NCI-H1048 (cell line): ENCODE data around the gene SEMA3A.

Experiments
- DNase-seq: peaks from one replicate; lab custom pipeline; 2025; lab: John Stamatoyannopoulos, UW

SEMA3A gene

DNA sequence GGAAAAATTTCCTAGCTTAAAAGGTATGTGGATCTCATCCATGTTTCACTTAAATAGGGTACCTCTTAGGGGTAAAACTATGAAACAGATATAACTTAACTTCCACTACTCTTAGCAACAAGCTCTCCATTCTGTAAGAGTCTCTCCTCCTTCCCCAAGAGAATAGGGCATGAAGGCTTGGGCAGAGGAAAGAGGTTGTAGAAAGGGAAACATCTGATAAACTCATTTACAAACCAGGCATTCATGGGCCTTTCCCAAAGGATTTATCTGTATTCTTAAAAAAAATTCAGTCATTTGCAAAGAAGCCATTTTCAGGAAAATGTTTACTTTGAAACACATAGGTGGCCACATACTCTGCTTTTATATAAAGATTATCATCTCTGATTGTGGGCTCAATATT is 82.7 kb downstream of the SEMA3A start:
- no peak for DNase-seq

DNA sequence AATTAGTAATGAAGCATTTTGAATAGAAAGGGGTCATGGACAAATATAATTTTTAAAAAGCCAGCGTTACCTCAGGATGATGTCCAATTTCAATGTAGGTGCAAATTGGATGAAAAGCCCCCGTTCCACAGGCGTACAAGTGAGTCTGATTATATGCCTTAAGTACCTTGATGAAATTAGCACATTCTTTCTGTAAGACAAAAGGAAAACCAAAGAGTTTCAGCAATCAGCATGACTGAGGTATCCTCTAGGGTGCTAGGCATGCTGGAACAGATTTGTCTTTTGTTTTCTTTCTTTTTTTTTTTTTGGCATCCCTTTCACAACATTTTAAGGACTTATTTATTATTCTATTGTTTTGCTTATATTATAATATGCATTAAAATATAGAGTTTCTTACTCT is 84.2 kb downstream of the SEMA3A start:
- no peak for DNase-seq

DNA sequence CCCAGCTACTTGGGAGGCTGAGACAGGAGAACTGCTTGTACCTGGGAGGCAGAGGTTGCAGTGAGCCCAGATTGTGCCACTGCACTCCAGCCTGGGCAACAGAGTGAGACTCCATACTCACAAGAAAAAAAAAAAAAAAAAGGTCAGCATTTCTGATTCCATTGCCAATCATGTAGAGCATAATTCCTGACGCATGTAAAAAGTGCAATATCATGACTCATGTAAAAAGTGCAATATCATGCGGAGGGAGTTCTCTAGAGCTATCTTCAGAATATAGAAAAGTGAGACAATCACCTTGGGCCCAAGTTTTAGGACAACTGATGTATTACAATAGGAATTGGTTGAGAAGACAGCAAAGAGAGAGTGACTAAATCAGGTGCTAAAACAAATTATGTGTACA is 85.8 kb downstream of the SEMA3A start:
- DNase-seq, result no peak

DNA sequence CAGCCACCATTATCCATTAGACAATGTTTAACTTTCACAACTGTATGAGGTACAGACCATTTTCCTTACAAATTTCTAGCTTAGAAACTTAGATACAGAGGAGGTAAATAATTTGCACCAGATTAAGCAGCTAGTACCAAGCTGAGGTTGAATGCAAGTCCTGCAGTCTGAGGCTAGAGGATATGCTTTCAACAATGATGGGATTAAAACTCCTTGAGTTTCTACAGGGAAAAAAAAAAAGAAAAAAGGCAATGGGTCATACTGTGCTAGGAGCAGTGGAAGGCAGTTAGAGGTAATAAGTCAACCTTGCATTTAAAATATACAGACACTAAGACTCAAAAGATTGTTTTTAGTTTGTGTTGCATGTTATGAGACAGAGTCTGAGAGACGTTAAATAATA is 86.5 kb downstream of the SEMA3A start:
- no peak for DNase-seq

GRCh38 chr7:84107259-84107658 is 87.3 kb downstream of the SEMA3A start:
- DNase-seq, result no peak

GRCh38 chr7:84106291-84106690 is 88.3 kb downstream of the SEMA3A start:
- DNase-seq, result no peak

DNA sequence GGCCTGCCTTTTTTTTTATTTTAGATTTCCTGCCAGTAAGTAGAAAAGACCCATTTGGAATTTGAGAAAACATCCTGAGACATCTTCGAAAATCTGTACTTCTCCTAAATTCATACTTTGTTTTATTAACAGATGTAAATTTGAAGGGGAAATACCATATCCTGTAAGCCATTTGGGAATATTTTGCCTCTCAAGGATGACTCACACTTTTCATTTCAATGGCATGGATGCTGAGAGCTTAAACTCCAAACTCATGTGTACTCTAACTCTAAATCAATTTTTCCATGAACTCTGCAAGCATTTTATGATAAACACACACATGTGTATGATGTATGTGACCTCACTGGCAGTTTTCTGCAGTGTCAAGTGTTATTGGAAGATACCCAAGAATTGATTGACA is 89.0 kb downstream of the SEMA3A start:
- no peak for DNase-seq

- no peak for DNase-seq
Observed at GRCh38 chr7:84104826-84105225, 89.8 kb downstream of the SEMA3A start.

DNA sequence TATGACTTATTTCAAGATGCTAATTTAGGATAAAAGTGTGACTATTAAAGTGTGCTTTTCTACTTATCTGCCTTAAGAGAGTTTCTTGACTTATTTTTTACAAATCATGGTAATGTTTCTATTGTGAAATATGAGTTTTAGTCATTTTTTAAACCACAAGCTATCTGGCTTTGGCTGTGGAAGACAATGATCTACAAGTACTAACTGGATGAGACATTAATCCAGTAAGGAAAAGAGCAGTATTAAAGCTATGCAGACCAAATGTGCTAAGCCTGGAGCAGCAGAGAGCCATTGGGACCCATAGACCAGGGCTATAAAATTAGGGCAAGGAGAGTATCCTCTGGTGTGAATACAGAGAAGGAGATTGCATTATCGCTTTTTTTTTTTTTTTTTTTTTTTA is 92.4 kb downstream of the SEMA3A start:
- DNase-seq, result no peak

- DNase-seq, result no peak
Observed at GRCh38 chr7:84100866-84101265, 93.7 kb downstream of the SEMA3A start.

- DNase-seq, result no peak
Observed at GRCh38 chr7:84095971-84096370, 98.6 kb downstream of the SEMA3A start.

DNA sequence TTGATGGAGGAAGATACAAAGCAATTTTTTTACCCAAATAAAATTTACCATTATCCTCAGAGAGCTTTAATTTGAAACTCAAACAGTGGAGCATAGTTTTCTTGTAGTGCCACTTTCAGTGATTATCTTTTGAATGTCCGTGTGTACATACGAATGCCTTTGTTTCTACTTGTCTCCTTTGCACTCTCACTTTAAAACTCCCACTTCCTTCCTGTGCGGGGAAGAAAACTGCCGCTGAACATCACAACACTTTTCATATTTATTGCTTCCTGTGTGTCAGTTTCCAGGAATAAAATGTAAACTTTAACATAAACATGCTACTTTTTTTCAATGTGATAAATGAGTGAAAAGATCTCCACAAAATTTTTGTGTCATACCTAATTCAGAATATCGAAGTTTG is 102.4 kb downstream of the SEMA3A start:
- no peak for DNase-seq

DNA sequence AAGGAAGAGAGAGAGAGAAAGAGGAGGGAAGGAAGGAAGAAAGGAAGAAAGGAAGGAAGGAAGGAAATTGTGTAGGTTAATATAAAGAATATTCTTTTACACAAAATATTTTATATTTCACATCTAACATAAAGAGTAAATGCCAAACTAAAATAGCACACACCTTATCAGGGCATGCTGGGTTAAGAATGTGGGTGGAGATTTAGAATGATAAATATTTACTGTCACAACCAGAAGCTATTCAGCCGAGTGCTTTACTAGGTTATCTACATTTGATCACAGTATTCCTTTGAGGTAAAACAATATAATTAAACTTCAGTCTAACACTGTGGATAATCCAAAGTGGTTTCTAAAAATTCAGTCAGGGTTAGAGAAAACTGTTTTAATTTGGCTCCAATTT is 103.3 kb downstream of the SEMA3A start:
- no peak for DNase-seq

DNA sequence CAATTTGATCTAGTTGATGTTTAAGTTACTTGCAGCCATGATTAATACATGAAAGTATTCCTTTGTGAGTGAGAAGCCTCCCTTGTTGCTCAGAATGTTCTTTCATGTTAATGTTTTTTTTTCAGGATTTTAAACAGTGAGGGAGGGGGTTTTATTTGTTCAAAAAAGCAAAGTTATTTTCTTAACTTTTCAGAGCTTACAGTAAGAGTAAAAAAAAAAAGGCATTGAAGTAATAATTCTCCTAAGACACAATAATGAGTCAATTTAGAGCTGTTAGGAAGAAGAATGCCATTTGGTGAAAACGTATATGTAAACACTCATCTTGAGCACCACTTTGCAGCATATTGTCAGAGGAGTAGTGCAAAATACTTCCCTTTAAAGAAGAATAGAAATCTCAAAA is 105.8 kb downstream of the SEMA3A start:
- DNase-seq, result no peak

GRCh38 chr7:84085998-84086397 is 108.6 kb downstream of the SEMA3A start:
- DNase-seq, result no peak

GRCh38 chr7:84085147-84085546 is 109.4 kb downstream of the SEMA3A start:
- DNase-seq, result no peak

- DNase-seq, result no peak
Observed at GRCh38 chr7:84083846-84084245, 110.7 kb downstream of the SEMA3A start.

DNA sequence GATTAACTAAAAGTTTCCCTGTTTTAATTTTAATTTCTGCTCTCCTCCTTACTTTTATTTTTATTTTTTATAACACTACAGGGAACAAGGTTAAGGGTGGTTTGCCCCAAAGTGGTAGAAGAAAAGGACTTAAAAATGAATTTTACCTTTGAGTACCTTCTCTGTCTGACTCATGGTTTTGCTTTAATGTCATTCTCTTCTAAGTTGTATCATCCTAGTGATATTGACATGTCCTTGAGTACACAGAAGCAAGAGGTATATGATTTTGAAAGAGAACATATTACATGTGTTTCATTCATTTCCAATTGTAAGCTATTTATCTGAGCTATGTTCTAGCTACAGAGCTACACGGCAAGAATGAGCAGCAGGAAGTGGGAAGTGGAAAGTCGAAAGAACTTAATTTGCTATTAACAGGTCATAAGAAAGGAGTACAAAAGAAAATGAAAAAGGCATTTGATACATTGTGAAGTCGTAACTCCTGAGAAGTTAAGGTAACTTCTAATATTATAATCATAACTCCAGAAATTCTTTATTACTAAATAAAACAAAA is 112.5 kb downstream of the SEMA3A start:
- DNase-seq, result no peak

- no peak for DNase-seq
Observed at GRCh38 chr7:84077336-84077735, 117.3 kb downstream of the SEMA3A start.

- DNase-seq, result no peak
Observed at GRCh38 chr7:84076219-84076618, 118.4 kb downstream of the SEMA3A start.

GRCh38 chr7:84073186-84073875 is 121.3 kb downstream of the SEMA3A start:
- no peak for DNase-seq

DNA sequence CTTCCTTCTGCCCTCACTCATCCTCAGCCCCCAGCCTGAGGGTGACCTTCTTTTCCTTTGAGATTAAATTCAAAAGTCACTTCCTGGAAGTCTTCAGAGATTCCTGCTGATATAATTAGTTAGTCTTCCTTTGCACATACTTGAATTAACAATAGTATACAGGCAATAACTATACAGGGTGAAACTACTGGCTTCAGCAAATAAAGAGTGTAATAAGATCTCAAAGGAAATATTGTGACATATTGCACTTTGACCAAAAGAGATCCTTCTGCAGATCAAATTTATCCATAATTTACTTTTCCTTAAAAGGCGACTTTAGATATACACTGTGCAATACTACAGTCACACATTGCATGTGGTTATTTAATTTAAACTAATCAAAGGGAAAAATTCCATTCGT is 123.8 kb downstream of the SEMA3A start:
- DNase-seq, result no peak

GRCh38 chr7:84069999-84070500 is 124.5 kb downstream of the SEMA3A start:
- DNase-seq, result no peak

DNA sequence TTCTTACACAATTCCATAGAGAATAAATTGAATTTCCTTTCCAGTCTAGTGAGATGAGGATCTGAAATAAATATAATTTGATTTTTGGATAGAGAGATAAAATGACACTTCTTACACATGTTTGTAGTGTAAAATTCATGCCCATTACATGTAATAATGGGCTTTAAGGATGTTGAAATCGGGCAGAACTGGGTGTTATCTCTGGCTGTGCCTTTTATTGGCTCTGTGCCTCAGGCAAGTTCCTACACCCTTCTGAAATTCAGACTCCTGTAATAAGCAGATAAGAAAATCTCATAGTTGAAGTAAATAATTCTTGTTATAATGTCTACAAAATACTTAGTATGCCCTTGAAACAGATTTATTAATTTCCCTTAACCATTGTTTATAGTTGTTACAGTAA is 125.6 kb downstream of the SEMA3A start:
- DNase-seq, result no peak
